ENCODE results near the gene ZBTB5. TPM values are rescaled to one million over a fixed set of nuclear protein-coding genes. Genes with fewer than 3 reads are reported as not detected.
"Not testable (repeated sequence)": the region's sequence is repeated elsewhere in the genome, so short reads cannot be mapped to it uniquely, and the experiment has no call there.

Gene ZBTB5
- total RNA-seq, 1 donor from 2014 or later: 11.3 TPM

GRCh38 chr9:37485389-37486255 is 20.4 kb upstream of the ZBTB5 start, which contains the start of gene POLR1E:
Gene POLR1E (plus strand): TSS chr9:37485948. CDS start chr9:37486048, 100 bp downstream.
- Histone ChIP-seq H3K9me3 (ENCODE audit: insufficient read depth, low read depth, low read length) (no peaks in the 10 kb centered on the region), H3K27ac (ENCODE audit: low read depth, low read length) (peak within 1 kb of the TSS; percentile 78), H3K4me2 (ENCODE audit: low read length) (peak within 1 kb of the TSS; percentile 98), H2AFZ (ENCODE audit: low read depth, low read length) (peak within 1 kb of the TSS; percentile 50), H4K20me1 (ENCODE audit: insufficient read depth, low read length) (peaks cover 19% of the 10 kb centered on the region), H3K4me3 (ENCODE audit: insufficient read depth, low read depth, low read length) (peak within 1 kb of the TSS; percentile 84), H3K36me3 (ENCODE audit: insufficient read depth, low read length) (peaks cover 19% of the 10 kb centered on the region), H3K4me1 (ENCODE audit: insufficient read depth, low read length) (peaks cover 27% of the 10 kb centered on the region), H3K9ac (ENCODE audit: low read length) (peak within 1 kb of the TSS; percentile 94), H3K27me3 (ENCODE audit: insufficient read depth, low read length) (no peaks in the 10 kb centered on the region), H3K79me2 (ENCODE audit: insufficient read depth, low read length) (peaks cover 44% of the 10 kb centered on the region)
- DNase-seq (ENCODE audit: low read depth) (peak; percentile 82), FAIRE-seq (no peak)
- Mint-ChIP-seq H3K27me3 (ENCODE audit: low read depth, unreplicated experiment) (no peaks in the 10 kb centered on the region), H3K9me3 (ENCODE audit: unreplicated experiment) (no peaks in the 10 kb centered on the region), H3K27ac (ENCODE audit: unreplicated experiment) (peak within 1 kb of the TSS; percentile 88), H3K36me3 (ENCODE audit: low read depth, unreplicated experiment) (peaks cover 4% of the 10 kb centered on the region), H3K4me1 (ENCODE audit: low read depth, unreplicated experiment) (peaks cover 14% of the 10 kb centered on the region), H3K4me3 (ENCODE audit: unreplicated experiment) (peak within 1 kb of the TSS; percentile 94)
- TF ChIP-seq EZH2 (IDR thresholded peaks at IDR 0.05; ENCODE audit: insufficient read depth, low read length) (no peak), CTCF (IDR thresholded peaks at IDR 0.05; ENCODE audit: insufficient read depth, low read depth, low read length) (no peak)

GRCh38 chr9:37480759-37481158 is 15.5 kb upstream of the ZBTB5 start:
- TF ChIP-seq CTCF (IDR thresholded peaks at IDR 0.05; ENCODE audit: insufficient read depth, low read depth, low read length) (no peak), EZH2 (IDR thresholded peaks at IDR 0.05; ENCODE audit: insufficient read depth, low read length) (no peak)
- FAIRE-seq: no peak
- H3K4me2 ChIP-seq (ENCODE audit: low read length): no peak overlapping the region

GRCh38 chr9:37477987-37478619 is 12.9 kb upstream of the ZBTB5 start:
- H3K9me3 ChIP-seq (ENCODE audit: insufficient read depth, low read depth, low read length); H3K27me3 ChIP-seq (ENCODE audit: insufficient read depth, low read length); H3K4me3 Mint-ChIP-seq (ENCODE audit: unreplicated experiment); H3K9me3 Mint-ChIP-seq (ENCODE audit: unreplicated experiment); H3K27ac ChIP-seq (ENCODE audit: low read depth, low read length); H3K9ac ChIP-seq (ENCODE audit: low read length); H3K79me2 ChIP-seq (ENCODE audit: insufficient read depth, low read length); H3K4me3 ChIP-seq (ENCODE audit: insufficient read depth, low read depth, low read length); H3K27me3 Mint-ChIP-seq (ENCODE audit: low read depth, unreplicated experiment); H2AFZ ChIP-seq (ENCODE audit: low read depth, low read length); H3K36me3 Mint-ChIP-seq (ENCODE audit: low read depth, unreplicated experiment); H4K20me1 ChIP-seq (ENCODE audit: insufficient read depth, low read length); H3K4me2 ChIP-seq (ENCODE audit: low read length); H3K27ac Mint-ChIP-seq (ENCODE audit: unreplicated experiment); DNase-seq (ENCODE audit: low read depth); H3K4me1 Mint-ChIP-seq (ENCODE audit: low read depth, unreplicated experiment); FAIRE-seq; H3K4me1 ChIP-seq (ENCODE audit: insufficient read depth, low read length); H3K36me3 ChIP-seq (ENCODE audit: insufficient read depth, low read length): not testable (repeated sequence)

More at GRCh38 chr9:37480759-37481158, 15.5 kb upstream of the ZBTB5 start:
- Histone ChIP-seq H3K4me1 (ENCODE audit: insufficient read depth, low read length) (peaks cover 4% of the 10 kb centered on the region), H4K20me1 (ENCODE audit: insufficient read depth, low read length) (no peaks in the 10 kb centered on the region), H3K9ac (ENCODE audit: low read length) (no peak overlapping the region), H3K36me3 (ENCODE audit: insufficient read depth, low read length) (no peaks in the 10 kb centered on the region), H3K9me3 (ENCODE audit: insufficient read depth, low read depth, low read length) (no peaks in the 10 kb centered on the region), H3K27ac (ENCODE audit: low read depth, low read length) (no peak overlapping the region), H3K79me2 (ENCODE audit: insufficient read depth, low read length) (no peaks in the 10 kb centered on the region), H3K4me3 (ENCODE audit: insufficient read depth, low read depth, low read length) (no peak overlapping the region), H3K27me3 (ENCODE audit: insufficient read depth, low read length) (no peaks in the 10 kb centered on the region), H2AFZ (ENCODE audit: low read depth, low read length) (no peak overlapping the region)
- Mint-ChIP-seq H3K4me3 (ENCODE audit: unreplicated experiment) (no peak overlapping the region), H3K4me1 (ENCODE audit: low read depth, unreplicated experiment) (no peaks in the 10 kb centered on the region), H3K27me3 (ENCODE audit: low read depth, unreplicated experiment) (no peaks in the 10 kb centered on the region), H3K9me3 (ENCODE audit: unreplicated experiment) (no peaks in the 10 kb centered on the region), H3K36me3 (ENCODE audit: low read depth, unreplicated experiment) (no peaks in the 10 kb centered on the region), H3K27ac (ENCODE audit: unreplicated experiment) (no peak overlapping the region)
- no peak for DNase-seq (ENCODE audit: low read depth)

GRCh38 chr9:37477443-37477842 is 12.2 kb upstream of the ZBTB5 start:
- not testable (repeated sequence) for H3K4me1 Mint-ChIP-seq (ENCODE audit: low read depth, unreplicated experiment); H3K9me3 Mint-ChIP-seq (ENCODE audit: unreplicated experiment); H3K4me1 ChIP-seq (ENCODE audit: insufficient read depth, low read length); H3K9ac ChIP-seq (ENCODE audit: low read length); H3K4me3 ChIP-seq (ENCODE audit: insufficient read depth, low read depth, low read length); H3K36me3 Mint-ChIP-seq (ENCODE audit: low read depth, unreplicated experiment); H3K27me3 ChIP-seq (ENCODE audit: insufficient read depth, low read length); H3K9me3 ChIP-seq (ENCODE audit: insufficient read depth, low read depth, low read length); H3K27me3 Mint-ChIP-seq (ENCODE audit: low read depth, unreplicated experiment); H3K27ac ChIP-seq (ENCODE audit: low read depth, low read length); H2AFZ ChIP-seq (ENCODE audit: low read depth, low read length); H3K36me3 ChIP-seq (ENCODE audit: insufficient read depth, low read length); H3K27ac Mint-ChIP-seq (ENCODE audit: unreplicated experiment); H3K4me3 Mint-ChIP-seq (ENCODE audit: unreplicated experiment); H3K79me2 ChIP-seq (ENCODE audit: insufficient read depth, low read length); H3K4me2 ChIP-seq (ENCODE audit: low read length); FAIRE-seq; H4K20me1 ChIP-seq (ENCODE audit: insufficient read depth, low read length)
- peak; percentile 45 for DNase-seq (ENCODE audit: low read depth)

Data from astrocyte (in vitro differentiated cells and primary cell).